Measurements from ENCODE around the gene TEKT2.

DNA sequence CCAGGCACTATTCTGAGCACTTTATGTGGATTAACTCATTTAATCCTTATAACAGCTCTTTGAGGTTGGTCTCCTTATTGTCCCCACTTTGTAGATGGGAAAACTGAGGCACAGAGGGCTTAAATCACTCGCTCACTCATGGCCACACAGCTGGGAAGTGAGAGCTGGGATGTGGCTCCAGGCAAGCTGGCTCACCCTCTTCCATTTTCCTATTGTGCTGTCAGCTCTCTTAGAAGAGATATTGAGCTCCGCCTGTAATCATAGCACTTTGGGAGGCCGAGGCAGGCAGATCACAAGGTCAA, 45.0 kb downstream of the TEKT2 start:
- TF ChIP-seq TAF1 (IDR thresholded peaks at IDR 0.05; ENCODE audit: borderline replicate concordance, low read depth, low read length) (no peak), POLR2AphosphoS5 (IDR thresholded peaks at IDR 0.05; ENCODE audit: low read depth, low read length) (no peak), POLR2A (IDR thresholded peaks at IDR 0.05; ENCODE audit: low read depth, low read length) (no peak)

All from GM12892 (cell line).